NCI-H82 treated with DMSO at 0.1 percent for 48 hours (cell line): Measurements from ENCODE around the gene RRAGA.
"Not testable (repeated sequence)": the region's sequence is repeated elsewhere in the genome, so short reads cannot be mapped to it uniquely, and the experiment has no call there.

Experiments
- DNase-seq: peaks from one replicate; lab custom pipeline; 2025; ENCODE audit not compliant: unreplicated experiment; lab: John Stamatoyannopoulos, UW

Gene RRAGA

GRCh38 chr9:19085295-19085694, 36.1 kb downstream of the RRAGA start:
- DNase-seq = no peak

GRCh38 chr9:19087106-19088000, 38.1 kb downstream of the RRAGA start:
- DNase-seq = no peak

- not testable (repeated sequence) for DNase-seq
Observed at GRCh38 chr9:19097431-19097830, 48.2 kb downstream of the RRAGA start.
